Loucy (cell line): ENCODE results near the gene ARHGEF16.

Source experiments
- H2AFZ ChIP-seq: fragments of 200-600 bp; sonication (generic); 2 replicates; pipeline ENCODE4 v1.6.0; 2016; ENCODE audit warnings: antibody characterized with exemption, mild to moderate bottlenecking, low read length, moderate library complexity
- H3F3A ChIP-seq: fragments of 200-600 bp; 2 replicates; pipeline ENCODE4 v1.6.0; 2016; ENCODE audit warnings: antibody characterized with exemption, low read depth, mild to moderate bottlenecking
- H3K27me3 ChIP-seq: fragments of 200-600 bp; sonication (generic); 2 replicates; pipeline ENCODE4 v1.6.1; 2014; ENCODE audit warnings: low read length, mild to moderate bottlenecking; ENCODE audit not compliant: insufficient read depth, poor library complexity, severe bottlenecking
- H3K36me3 ChIP-seq: fragments of 200-600 bp; sonication (generic); 2 replicates; pipeline ENCODE4 v1.6.1; 2016; ENCODE audit warnings: low read length; ENCODE audit not compliant: insufficient read depth
- H3K4me1 ChIP-seq: fragments of 200-600 bp; sonication (generic); 2 replicates; pipeline ENCODE4 v1.5.1; 2014; ENCODE audit warnings: low read length, mild to moderate bottlenecking; ENCODE audit not compliant: insufficient read depth, poor library complexity, severe bottlenecking
- H3K4me2 ChIP-seq: fragments of 200-600 bp; sonication (generic); 2 replicates; pipeline ENCODE4 v1.6.0; 2014; ENCODE audit warnings: antibody characterized with exemption, low read length, low read depth, mild to moderate bottlenecking; ENCODE audit not compliant: poor library complexity, severe bottlenecking
- H3K4me3 ChIP-seq: fragments of 200-600 bp; sonication (generic); 2 replicates; pipeline ENCODE4 v1.5.1; 2014; ENCODE audit warnings: low read length, mild to moderate bottlenecking, mixed read lengths; ENCODE audit not compliant: poor library complexity, severe bottlenecking
- H3K79me2 ChIP-seq: fragments of 200-600 bp; sonication (generic); 2 replicates; pipeline ENCODE4 v1.6.1; 2014; ENCODE audit warnings: low read length; ENCODE audit not compliant: insufficient read depth
- H3K9ac ChIP-seq: fragments of 200-600 bp; sonication (generic); 2 replicates; pipeline ENCODE4 v1.6.0; 2014; ENCODE audit warnings: mild to moderate bottlenecking, low read depth, low read length, moderate library complexity; ENCODE audit not compliant: poor library complexity, severe bottlenecking
- H3K9me2 ChIP-seq: fragments of 200-600 bp; sonication (generic); replicated peaks from 2 replicates; pipeline ENCODE4 v1.6.1; 2016; ENCODE audit warnings: low read depth, low read length, mixed read lengths
- H3K9me3 ChIP-seq: fragments of 200-600 bp; sonication (generic); 2 replicates; pipeline ENCODE4 v1.6.1; 2014; ENCODE audit warnings: mild to moderate bottlenecking, antibody characterized with exemption, low read length, low read depth; ENCODE audit not compliant: insufficient read depth
- H4K20me1 ChIP-seq: fragments of 200-600 bp; sonication (generic); 2 replicates; pipeline ENCODE4 v1.6.0; 2014; ENCODE audit warnings: antibody characterized with exemption, low read length, mild to moderate bottlenecking; ENCODE audit not compliant: insufficient read depth, poor library complexity, severe bottlenecking
- EZH2phosphoT487 ChIP-seq: fragments of 200-600 bp; IDR thresholded peaks from 2 replicates; pipeline ENCODE4 v1.6.1; 2018; ENCODE audit warnings: antibody characterized with exemption, mild to moderate bottlenecking, moderate library complexity, borderline replicate concordance
- TF ChIP-seq, protein P1 (sequence below): fragments of 200-600 bp; sonication (generic); conservative IDR thresholded peaks from 2 replicates; pipeline ENCODE4 v1.5.1; 2014; ENCODE audit warnings: mild to moderate bottlenecking, antibody characterized with exemption, low read length

The ARHGEF16 gene

DNA sequence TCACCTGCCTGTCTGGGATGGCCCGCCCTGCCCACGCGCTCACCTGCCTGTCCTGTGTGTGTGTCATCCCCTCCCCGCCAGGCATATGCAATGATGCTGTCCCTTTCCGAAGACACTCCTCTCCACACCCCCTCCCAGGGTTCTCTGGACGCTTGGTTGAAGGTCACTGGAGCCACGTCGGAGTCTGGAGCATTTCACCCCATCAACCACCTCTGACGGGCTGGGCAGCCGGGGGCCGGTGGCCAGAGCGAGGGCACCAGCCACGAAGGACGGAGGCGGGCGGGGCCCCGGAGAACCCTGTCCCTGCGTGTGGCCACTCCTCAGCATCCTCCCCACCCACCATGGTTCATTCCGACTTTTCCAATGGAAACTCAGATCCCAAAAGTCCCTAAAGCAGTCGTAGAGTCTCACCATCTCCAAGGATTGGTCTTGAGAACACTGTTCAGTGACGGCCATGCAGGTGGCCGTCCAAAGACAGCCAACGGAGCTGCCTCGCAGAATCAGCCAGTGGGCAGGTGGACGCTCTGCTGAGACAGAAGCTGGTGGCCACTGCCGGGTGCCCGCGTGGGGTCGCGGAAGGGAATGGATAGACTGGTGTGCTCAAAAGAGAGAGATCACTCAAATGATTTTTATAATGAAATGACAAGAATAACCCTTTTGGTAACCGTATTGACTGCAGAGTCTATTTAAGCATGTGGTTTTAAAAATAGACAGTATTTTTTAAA lies 20.7 kb upstream of the ARHGEF16 start:
- TF ChIP-seq, protein P1, sequence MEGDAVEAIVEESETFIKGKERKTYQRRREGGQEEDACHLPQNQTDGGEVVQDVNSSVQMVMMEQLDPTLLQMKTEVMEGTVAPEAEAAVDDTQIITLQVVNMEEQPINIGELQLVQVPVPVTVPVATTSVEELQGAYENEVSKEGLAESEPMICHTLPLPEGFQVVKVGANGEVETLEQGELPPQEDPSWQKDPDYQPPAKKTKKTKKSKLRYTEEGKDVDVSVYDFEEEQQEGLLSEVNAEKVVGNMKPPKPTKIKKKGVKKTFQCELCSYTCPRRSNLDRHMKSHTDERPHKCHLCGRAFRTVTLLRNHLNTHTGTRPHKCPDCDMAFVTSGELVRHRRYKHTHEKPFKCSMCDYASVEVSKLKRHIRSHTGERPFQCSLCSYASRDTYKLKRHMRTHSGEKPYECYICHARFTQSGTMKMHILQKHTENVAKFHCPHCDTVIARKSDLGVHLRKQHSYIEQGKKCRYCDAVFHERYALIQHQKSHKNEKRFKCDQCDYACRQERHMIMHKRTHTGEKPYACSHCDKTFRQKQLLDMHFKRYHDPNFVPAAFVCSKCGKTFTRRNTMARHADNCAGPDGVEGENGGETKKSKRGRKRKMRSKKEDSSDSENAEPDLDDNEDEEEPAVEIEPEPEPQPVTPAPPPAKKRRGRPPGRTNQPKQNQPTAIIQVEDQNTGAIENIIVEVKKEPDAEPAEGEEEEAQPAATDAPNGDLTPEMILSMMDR: no peak
- TF ChIP-seq EZH2phosphoT487: no peak
- Histone ChIP-seq H3K4me3 (no peak overlapping the region), H3K27me3 (no peaks in the 10 kb centered on the region), H3K9me3 (no peaks in the 10 kb centered on the region), H3K9ac (no peak overlapping the region), H4K20me1 (no peaks in the 10 kb centered on the region), H3K9me2 (no peaks in the 10 kb centered on the region), H2AFZ (no peak overlapping the region), H3K79me2 (no peaks in the 10 kb centered on the region), H3K36me3 (no peaks in the 10 kb centered on the region), H3K4me2 (no peak overlapping the region), H3F3A (no peaks in the 10 kb centered on the region), H3K4me1 (no peaks in the 10 kb centered on the region)

DNA sequence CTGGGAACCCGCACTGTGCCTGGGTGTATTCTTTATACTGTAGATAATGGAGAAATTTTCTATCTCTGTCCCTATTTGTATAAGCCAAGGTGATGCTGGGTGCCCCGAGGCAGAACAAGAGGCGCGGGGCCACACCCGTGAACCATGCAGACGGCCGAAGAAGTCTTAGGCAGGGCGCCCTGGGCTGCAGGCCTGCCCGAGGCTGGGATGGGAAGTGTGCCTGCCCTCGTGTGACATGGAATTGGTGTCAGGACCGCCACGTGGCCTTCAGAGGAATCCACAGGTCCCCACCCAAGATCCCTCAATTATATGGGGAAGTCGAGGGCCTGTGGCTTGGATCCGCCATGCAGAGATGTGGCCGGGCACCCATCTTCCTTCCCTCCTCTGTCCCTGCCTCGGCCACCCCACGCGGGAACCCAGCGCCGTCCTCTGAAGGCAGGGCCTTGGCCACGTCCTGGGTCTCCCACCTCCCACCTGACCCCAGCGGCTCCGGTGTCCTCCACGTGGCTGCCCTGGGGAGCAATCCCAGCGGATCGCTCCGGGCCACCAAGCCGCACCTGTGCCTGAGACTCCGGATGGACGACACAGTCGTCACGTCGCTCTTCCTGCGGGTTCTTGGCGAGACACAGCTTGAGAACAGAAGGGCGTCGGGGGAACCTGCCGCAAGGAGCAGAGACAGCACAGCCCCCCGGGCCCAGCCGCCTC lies 19.9 kb upstream of the ARHGEF16 start:
- TF ChIP-seq EZH2phosphoT487: no peak
- TF ChIP-seq, protein P1: no peak
- H3K9ac ChIP-seq: no peak overlapping the region
- H4K20me1 ChIP-seq: no peaks in the 10 kb centered on the region
- no peaks in the 10 kb centered on the region for H3K79me2 ChIP-seq
- no peaks in the 10 kb centered on the region for H3K9me3 ChIP-seq
- no peaks in the 10 kb centered on the region for H3K4me1 ChIP-seq
- no peaks in the 10 kb centered on the region for H3K36me3 ChIP-seq
- no peaks in the 10 kb centered on the region for H3K9me2 ChIP-seq
- no peak overlapping the region for H3K4me2 ChIP-seq
- no peak overlapping the region for H2AFZ ChIP-seq
- no peaks in the 10 kb centered on the region for H3F3A ChIP-seq
- H3K4me3 ChIP-seq: no peak overlapping the region
- H3K27me3 ChIP-seq: no peaks in the 10 kb centered on the region

- Histone ChIP-seq H3F3A (no peaks in the 10 kb centered on the region), H3K4me2 (no peak overlapping the region), H2AFZ (no peak overlapping the region), H3K9me2 (no peaks in the 10 kb centered on the region), H3K79me2 (no peaks in the 10 kb centered on the region), H3K27me3 (no peaks in the 10 kb centered on the region), H3K9me3 (no peaks in the 10 kb centered on the region), H3K9ac (no peak overlapping the region), H4K20me1 (no peaks in the 10 kb centered on the region), H3K36me3 (no peaks in the 10 kb centered on the region), H3K4me3 (no peak overlapping the region), H3K4me1 (no peaks in the 10 kb centered on the region)
- TF ChIP-seq, protein P1: no peak
- TF ChIP-seq EZH2phosphoT487: no peak
These were observed 18.8 kb upstream of the ARHGEF16 start for GRCh38 chr1:3435666-3436065.
